ENCODE data around the gene SEZ6L2. TPM values are rescaled to one million over a fixed set of nuclear protein-coding genes. Genes with fewer than 3 reads are reported as not detected.
A peak's percentile ranks its signal among the peaks of the same experiment; 100 is the strongest.

The SEZ6L2 gene
- total and polyA plus RNA-seq, 2 donors (not counting 1 experiment from before 2014, with no cell fraction given): 1.2 to 1.8 TPM

- Histone ChIP-seq H3K4me2 (ENCODE audit: extremely low read depth, insufficient read depth, low read length) (no peak overlapping the region), H2AFZ (ENCODE audit: low read length) (no peak overlapping the region), H3K36me3 (ENCODE audit: control insufficient read depth, insufficient read depth, low read length) (peaks cover 52% of the 10 kb centered on the region), H3K27ac (ENCODE audit: insufficient read depth, low read length) (no peak overlapping the region), H3K9me3 (ENCODE audit: control insufficient read depth, insufficient read depth, low read depth, low read length) (no peaks in the 10 kb centered on the region), H3K79me2 (ENCODE audit: control insufficient read depth, insufficient read depth, low read length) (peaks cover 3% of the 10 kb centered on the region), H3K4me1 (ENCODE audit: control insufficient read depth, extremely low read depth, insufficient read depth, low read length) (no peaks in the 10 kb centered on the region), H3K4me3 (replicated peaks in 1 of 4; ENCODE audit: control extremely low read depth in 1 of 4, insufficient read depth in 1 of 4, low read depth in 3 of 4, low read length in 4 of 4) (no peak overlapping the region), H3K9ac (ENCODE audit: insufficient read depth, low read length) (no peak overlapping the region), H3K27me3 (ENCODE audit: control insufficient read depth, insufficient read depth, low read length) (no peaks in the 10 kb centered on the region), H4K20me1 (ENCODE audit: control insufficient read depth, extremely low read depth, insufficient read depth, low read length) (no peaks in the 10 kb centered on the region)
- TF ChIP-seq EZH2 (IDR thresholded peaks at IDR 0.05; ENCODE audit: low read length, missing control alignments) (no peak), CTCF (conservative IDR thresholded peaks at IDR 0.05 in 1 of 2, IDR thresholded peaks at IDR 0.05 in 1 of 2; ENCODE audit: low read depth in 1 of 2, low read length in 2 of 2) (no peak)
- DNase-seq (ENCODE audit: low read depth in 2 of 2): peak in 1 of 2 donors; percentile 14
These were observed 61.5 kb downstream of the SEZ6L2 start for GRCh38 chr16:29837841-29838240.

GRCh38 chr16:29836623-29837022 lies 62.7 kb downstream of the SEZ6L2 start:
- Histone ChIP-seq H2AFZ (ENCODE audit: low read length) (no peak overlapping the region), H3K9ac (ENCODE audit: insufficient read depth, low read length) (no peak overlapping the region), H3K9me3 (ENCODE audit: control insufficient read depth, insufficient read depth, low read depth, low read length) (no peaks in the 10 kb centered on the region), H4K20me1 (ENCODE audit: control insufficient read depth, extremely low read depth, insufficient read depth, low read length) (no peaks in the 10 kb centered on the region), H3K27me3 (ENCODE audit: control insufficient read depth, insufficient read depth, low read length) (no peaks in the 10 kb centered on the region), H3K36me3 (ENCODE audit: control insufficient read depth, insufficient read depth, low read length) (peaks cover 45% of the 10 kb centered on the region), H3K79me2 (ENCODE audit: control insufficient read depth, insufficient read depth, low read length) (peaks cover 5% of the 10 kb centered on the region), H3K4me1 (ENCODE audit: control insufficient read depth, extremely low read depth, insufficient read depth, low read length) (no peaks in the 10 kb centered on the region), H3K4me2 (ENCODE audit: extremely low read depth, insufficient read depth, low read length) (no peak overlapping the region), H3K4me3 (replicated peaks in 1 of 4; ENCODE audit: control extremely low read depth in 1 of 4, insufficient read depth in 1 of 4, low read depth in 3 of 4, low read length in 4 of 4) (no peak overlapping the region), H3K27ac (ENCODE audit: insufficient read depth, low read length) (no peak overlapping the region)
- TF ChIP-seq CTCF (conservative IDR thresholded peaks at IDR 0.05 in 1 of 2, IDR thresholded peaks at IDR 0.05 in 1 of 2; ENCODE audit: low read depth in 1 of 2, low read length in 2 of 2) (no peak), EZH2 (IDR thresholded peaks at IDR 0.05; ENCODE audit: low read length, missing control alignments) (no peak)
- no peak for DNase-seq (ENCODE audit: low read depth in 2 of 2)

GRCh38 chr16:29835926-29836325 lies 63.4 kb downstream of the SEZ6L2 start:
- no peak for TF ChIP-seq EZH2 (IDR thresholded peaks at IDR 0.05; ENCODE audit: low read length, missing control alignments)
- TF ChIP-seq CTCF (conservative IDR thresholded peaks at IDR 0.05 in 1 of 2, IDR thresholded peaks at IDR 0.05 in 1 of 2; ENCODE audit: low read depth in 1 of 2, low read length in 2 of 2): no peak

More at GRCh38 chr16:29835926-29836325, 63.4 kb downstream of the SEZ6L2 start:
- no peaks in the 10 kb centered on the region for H3K27me3 ChIP-seq (ENCODE audit: control insufficient read depth, insufficient read depth, low read length)
- no peak overlapping the region for H2AFZ ChIP-seq (ENCODE audit: low read length)
- no peak overlapping the region for H3K4me2 ChIP-seq (ENCODE audit: extremely low read depth, insufficient read depth, low read length)
- H3K4me1 ChIP-seq (ENCODE audit: control insufficient read depth, extremely low read depth, insufficient read depth, low read length): no peaks in the 10 kb centered on the region
- H3K27ac ChIP-seq (ENCODE audit: insufficient read depth, low read length): no peak overlapping the region
- H3K36me3 ChIP-seq (ENCODE audit: control insufficient read depth, insufficient read depth, low read length): peaks cover 39% of the 10 kb centered on the region
- DNase-seq (ENCODE audit: low read depth in 2 of 2): no peak
- H3K4me3 ChIP-seq (replicated peaks in 1 of 4; ENCODE audit: control extremely low read depth in 1 of 4, insufficient read depth in 1 of 4, low read depth in 3 of 4, low read length in 4 of 4): no peak overlapping the region
- H3K9me3 ChIP-seq (ENCODE audit: control insufficient read depth, insufficient read depth, low read depth, low read length): no peaks in the 10 kb centered on the region
- no peak overlapping the region for H3K9ac ChIP-seq (ENCODE audit: insufficient read depth, low read length)
- H4K20me1 ChIP-seq (ENCODE audit: control insufficient read depth, extremely low read depth, insufficient read depth, low read length): no peaks in the 10 kb centered on the region
- H3K79me2 ChIP-seq (ENCODE audit: control insufficient read depth, insufficient read depth, low read length): peaks cover 9% of the 10 kb centered on the region
